Caco-2 (cell line): Measurements from ENCODE around the gene FHIT. TPM values are rescaled to one million over a fixed set of nuclear protein-coding genes. Genes with fewer than 3 reads are reported as not detected.

Source experiments
- BruUV-seq: library from RNA; stranded (reverse); fragments of 400-500 nt; replicated peaks from 2 replicates; lab custom pipeline; 2021; lab: Mats Ljungman, UMichigan
- CTCF ChIA-PET: fragments of 300-600 bp; sonication (Branson Sonifier 250); formaldehyde crosslinking; loops from one replicate; lab custom pipeline; 2022; ENCODE audit warnings: antibody characterized with exemption; lab: Charles Lee
- POLR2A ChIA-PET: fragments of 300-600 bp; sonication (Branson Sonifier 250); formaldehyde crosslinking; loops from one replicate; lab custom pipeline; 2022; ENCODE audit warnings: antibody characterized with exemption; lab: Charles Lee
- DNase-seq, 2 experiments: peaks; one replicate each; pipeline versions ENCODE4 v3.0.0 to v3.0.0-alpha.2; 2020 to 2022
- H3K27me3 ChIP-seq: replicated peaks from 2 replicates; pipeline ENCODE4 v1.6.0; 2011; ENCODE audit warnings: low read length; ENCODE audit not compliant: control insufficient read depth, insufficient read depth
- H3K36me3 ChIP-seq: 2 replicates; pipeline ENCODE4 v1.5.1; 2011; ENCODE audit warnings: low read length; ENCODE audit not compliant: control insufficient read depth, insufficient read depth
- H3K4me1 ChIP-seq: fragments of 250-450 bp; sonication (Bioruptor Pico); 2 replicates; pipeline ENCODE4 v1.5.1; 2020; ENCODE audit warnings: mild to moderate bottlenecking
- H3K4me3 ChIP-seq: 2 replicates; pipeline ENCODE4 v1.5.1; 2011; ENCODE audit warnings: low read depth, mild to moderate bottlenecking, control low read depth, low read length
- H3K9me3 ChIP-seq: fragments of 250-450 bp; sonication (Bioruptor Pico); 2 replicates; pipeline ENCODE4 v1.5.1; 2020; ENCODE audit warnings: mild to moderate bottlenecking, moderate library complexity
- H3K27ac Mint-ChIP-seq: one replicate; pipeline ENCODE4 v1.8.0; 2022; ENCODE audit warnings: mixed read lengths; ENCODE audit not compliant: unreplicated experiment
- H3K27me3 Mint-ChIP-seq: one replicate; pipeline ENCODE4 v1.8.0; 2022; ENCODE audit warnings: mixed read lengths; ENCODE audit not compliant: insufficient read depth, unreplicated experiment
- H3K36me3 Mint-ChIP-seq: one replicate; pipeline ENCODE4 v1.8.0; 2022; ENCODE audit warnings: mild to moderate bottlenecking, mixed read lengths; ENCODE audit not compliant: insufficient read depth, unreplicated experiment
- H3K4me1 Mint-ChIP-seq: one replicate; pipeline ENCODE4 v1.8.0; 2022; ENCODE audit warnings: low read depth, mixed read lengths; ENCODE audit not compliant: unreplicated experiment
- H3K4me3 Mint-ChIP-seq: one replicate; pipeline ENCODE4 v1.8.0; 2022; ENCODE audit warnings: mild to moderate bottlenecking, moderate library complexity, mixed read lengths; ENCODE audit not compliant: unreplicated experiment
- H3K9me3 Mint-ChIP-seq: one replicate; pipeline ENCODE4 v1.8.0; 2022; ENCODE audit warnings: mixed read lengths; ENCODE audit not compliant: unreplicated experiment
- intact Hi-C: fragments of 100-400 bp; cut with micrococcal nuclease; formaldehyde crosslinking; loops from one replicate; pipeline ENCODE4 v1.10.0; 2022; ENCODE audit not compliant: unreplicated experiment
- total RNA-seq: library from RNA; stranded (reverse); gene quantifications from 2 replicates; pipeline ENCODE4 v1.2.3, GENCODE V29; 2022
- TF ChIP-seq, protein P1 (sequence below), 2 experiments: fragments of 200-600 bp in 1 of 2; IDR thresholded peaks; 1 replicate in 1 of 2; 2 replicates in 1 of 2; pipeline versions ENCODE4 v1.5.1 to v1.8.0; 2011 to 2022; ENCODE audit warnings: antibody characterized with exemption in 1 of 2, control low read depth in 1 of 2, inconsistent platforms in 1 of 2, low read depth in 1 of 2, low read length in 1 of 2, mild to moderate bottlenecking in 1 of 2, moderate library complexity in 1 of 2; ENCODE audit not compliant: insufficient read depth in 1 of 2, severe bottlenecking in 1 of 2, unreplicated experiment in 1 of 2

Gene FHIT
- total RNA-seq, 1 experiment from 2014 or later, result 8.3 TPM

GRCh38 chr3:60055765-60056164, 1195.5 kb downstream of the FHIT start:
- no peak overlapping the region for H3K27ac Mint-ChIP-seq
- POLR2A ChIA-PET, result no interaction called here
- H3K9me3 Mint-ChIP-seq, result no peaks in the 10 kb centered on the region
- no peak for DNase-seq
- no peaks in the 10 kb centered on the region for H3K4me1 ChIP-seq
- no TSS peak for BruUV-seq
- no peaks in the 10 kb centered on the region for H3K36me3 Mint-ChIP-seq
- no peak overlapping the region for H3K4me3 Mint-ChIP-seq
- H3K36me3 ChIP-seq, result no peaks in the 10 kb centered on the region
- intact Hi-C loops, result no loop called here
- H3K4me1 Mint-ChIP-seq, result no peaks in the 10 kb centered on the region
- no peak overlapping the region for H3K4me3 ChIP-seq
- CTCF ChIA-PET, result no interaction called here
- H3K27me3 Mint-ChIP-seq, result no peaks in the 10 kb centered on the region
- TF ChIP-seq, protein P1, sequence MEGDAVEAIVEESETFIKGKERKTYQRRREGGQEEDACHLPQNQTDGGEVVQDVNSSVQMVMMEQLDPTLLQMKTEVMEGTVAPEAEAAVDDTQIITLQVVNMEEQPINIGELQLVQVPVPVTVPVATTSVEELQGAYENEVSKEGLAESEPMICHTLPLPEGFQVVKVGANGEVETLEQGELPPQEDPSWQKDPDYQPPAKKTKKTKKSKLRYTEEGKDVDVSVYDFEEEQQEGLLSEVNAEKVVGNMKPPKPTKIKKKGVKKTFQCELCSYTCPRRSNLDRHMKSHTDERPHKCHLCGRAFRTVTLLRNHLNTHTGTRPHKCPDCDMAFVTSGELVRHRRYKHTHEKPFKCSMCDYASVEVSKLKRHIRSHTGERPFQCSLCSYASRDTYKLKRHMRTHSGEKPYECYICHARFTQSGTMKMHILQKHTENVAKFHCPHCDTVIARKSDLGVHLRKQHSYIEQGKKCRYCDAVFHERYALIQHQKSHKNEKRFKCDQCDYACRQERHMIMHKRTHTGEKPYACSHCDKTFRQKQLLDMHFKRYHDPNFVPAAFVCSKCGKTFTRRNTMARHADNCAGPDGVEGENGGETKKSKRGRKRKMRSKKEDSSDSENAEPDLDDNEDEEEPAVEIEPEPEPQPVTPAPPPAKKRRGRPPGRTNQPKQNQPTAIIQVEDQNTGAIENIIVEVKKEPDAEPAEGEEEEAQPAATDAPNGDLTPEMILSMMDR (IDR thresholded peaks at IDR 0.05; ENCODE audit: insufficient read depth in 1 of 2, low read depth in 1 of 2, low read length in 1 of 2, severe bottlenecking in 1 of 2, unreplicated experiment in 1 of 2), result no peak
- no peaks in the 10 kb centered on the region for H3K27me3 ChIP-seq
- no peaks in the 10 kb centered on the region for H3K9me3 ChIP-seq

DNA sequence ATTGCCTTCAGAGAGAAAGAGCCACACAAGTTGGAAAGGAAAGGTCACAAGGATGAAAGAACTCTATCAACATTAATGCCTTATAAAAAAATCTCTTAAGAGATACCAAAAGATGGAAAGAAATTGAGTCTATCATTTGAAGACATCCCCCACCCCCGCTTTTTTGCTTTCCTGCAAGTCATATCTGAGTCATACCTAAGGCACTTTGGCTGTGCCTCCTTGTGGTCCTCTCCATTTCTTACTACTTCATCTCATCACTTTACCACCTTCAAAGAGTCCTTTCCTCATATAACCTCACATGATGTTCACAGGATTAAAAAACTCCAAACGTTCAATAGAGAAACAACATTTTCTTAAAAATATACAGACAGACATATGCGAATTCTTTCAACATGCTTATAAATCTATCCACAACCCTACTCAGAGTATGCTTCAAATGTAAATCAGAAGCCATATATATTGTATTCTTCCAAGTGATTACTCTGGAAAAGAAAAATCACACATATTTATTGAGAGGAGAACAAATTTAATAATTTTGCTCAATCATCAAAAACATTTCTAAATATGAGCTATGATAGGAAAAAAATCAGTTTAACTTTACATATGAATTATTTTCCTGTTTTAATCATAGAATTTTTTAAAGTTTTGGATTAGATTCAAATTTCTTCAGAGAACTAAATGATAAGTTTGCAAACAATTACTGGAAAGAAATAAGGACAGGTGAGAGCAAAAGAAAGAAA, 1197.6 kb downstream of the FHIT start:
- H3K4me1 Mint-ChIP-seq, result no peaks in the 10 kb centered on the region
- H3K36me3 Mint-ChIP-seq, result no peaks in the 10 kb centered on the region
- no peaks in the 10 kb centered on the region for H3K27me3 ChIP-seq
- no TSS peak for BruUV-seq
- TF ChIP-seq, protein P1 (IDR thresholded peaks at IDR 0.05; ENCODE audit: insufficient read depth in 1 of 2, low read depth in 1 of 2, low read length in 1 of 2, severe bottlenecking in 1 of 2, unreplicated experiment in 1 of 2), result no peak
- no peak for DNase-seq
- no peaks in the 10 kb centered on the region for H3K4me1 ChIP-seq
- ChIA-PET CTCF (no interaction called here), POLR2A (no interaction called here)
- no peaks in the 10 kb centered on the region for H3K27me3 Mint-ChIP-seq
- intact Hi-C loops, result no loop called here
- no peaks in the 10 kb centered on the region for H3K9me3 ChIP-seq
- no peak overlapping the region for H3K4me3 ChIP-seq
- H3K9me3 Mint-ChIP-seq, result no peaks in the 10 kb centered on the region
- no peaks in the 10 kb centered on the region for H3K36me3 ChIP-seq
- H3K27ac Mint-ChIP-seq, result no peak overlapping the region
- no peak overlapping the region for H3K4me3 Mint-ChIP-seq

- intact Hi-C loops, result no loop called here
- H3K9me3 ChIP-seq, result no peaks in the 10 kb centered on the region
- Mint-ChIP-seq H3K4me3 (no peak overlapping the region), H3K4me1 (no peaks in the 10 kb centered on the region), H3K36me3 (no peaks in the 10 kb centered on the region), H3K9me3 (no peaks in the 10 kb centered on the region), H3K27me3 (no peaks in the 10 kb centered on the region), H3K27ac (no peak overlapping the region)
- H3K27me3 ChIP-seq, result no peaks in the 10 kb centered on the region
- H3K4me1 ChIP-seq, result no peaks in the 10 kb centered on the region
- H3K4me3 ChIP-seq, result no peak overlapping the region
- ChIA-PET CTCF (no interaction called here), POLR2A (no interaction called here)
- TF ChIP-seq, protein P1 (IDR thresholded peaks at IDR 0.05; ENCODE audit: insufficient read depth in 1 of 2, low read depth in 1 of 2, low read length in 1 of 2, severe bottlenecking in 1 of 2, unreplicated experiment in 1 of 2), result no peak
- DNase-seq, result no peak
- BruUV-seq, result no TSS peak
- H3K36me3 ChIP-seq, result no peaks in the 10 kb centered on the region
Observed at GRCh38 chr3:60048447-60048848, 1202.8 kb downstream of the FHIT start.
